ENCODE measurements around the gene CLP1.

CLP1 gene

DNA sequence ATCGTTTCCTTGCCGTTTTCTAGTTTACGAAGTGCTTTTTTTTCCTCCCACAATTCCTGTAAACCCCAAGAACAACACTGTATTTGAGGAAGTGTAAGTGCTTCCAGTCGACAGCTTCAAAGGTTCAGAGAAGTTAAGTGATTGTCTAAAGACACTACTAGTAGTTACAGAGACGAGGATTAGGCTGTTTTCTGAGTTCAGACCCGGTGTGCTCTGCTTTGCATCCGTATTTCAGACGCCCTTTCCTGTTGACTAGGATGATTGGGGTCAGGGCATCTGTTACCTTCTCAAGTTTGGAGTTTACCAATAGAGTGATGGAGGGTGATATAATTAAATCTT is 430 bp downstream of the CLP1 start:
- no peak for DNase-seq (ENCODE audit: low read depth)
- no peak for TF ChIP-seq CTCF (IDR thresholded peaks at IDR 0.05; ENCODE audit: low read depth, low read length, missing control alignments)
- peak overlapping the region; percentile 93 for H3K4me3 ChIP-seq (ENCODE audit: low read depth, low read length)
- in situ Hi-C loops (cut with HindIII; ENCODE audit: low sequenced_read_pairs) = no loop called here

DNA sequence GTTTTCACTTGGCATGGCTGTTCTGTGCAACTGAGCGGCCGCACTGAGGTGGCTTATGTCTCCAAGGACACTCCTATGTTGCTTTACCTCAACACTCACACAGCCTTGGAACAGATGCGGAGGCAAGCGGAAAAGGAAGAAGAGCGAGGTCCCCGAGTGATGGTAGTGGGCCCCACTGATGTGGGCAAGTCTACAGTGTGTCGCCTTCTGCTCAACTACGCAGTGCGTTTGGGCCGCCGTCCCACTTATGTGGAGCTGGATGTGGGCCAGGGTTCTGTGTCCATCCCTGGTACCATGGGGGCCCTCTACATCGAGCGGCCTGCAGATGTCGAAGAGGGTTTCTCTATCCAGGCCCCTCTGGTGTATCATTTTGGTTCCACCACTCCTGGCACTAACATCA is 2.1 kb downstream of the CLP1 start:
- no peak overlapping the region for H3K4me3 ChIP-seq (ENCODE audit: low read depth, low read length)
- DNase-seq (ENCODE audit: low read depth) = no peak
- in situ Hi-C loops (cut with HindIII; ENCODE audit: low sequenced_read_pairs) = no loop called here
- TF ChIP-seq CTCF (IDR thresholded peaks at IDR 0.05; ENCODE audit: low read depth, low read length, missing control alignments) = no peak

GRCh38 chr11:57662893-57663292 is 5.3 kb downstream of the CLP1 start:
- TF ChIP-seq CTCF (IDR thresholded peaks at IDR 0.05; ENCODE audit: low read depth, low read length, missing control alignments) = no peak
- in situ Hi-C loops (cut with HindIII; ENCODE audit: low sequenced_read_pairs) = no loop called here
- no peak for DNase-seq (ENCODE audit: low read depth)
- H3K4me3 ChIP-seq (ENCODE audit: low read depth, low read length) = no peak overlapping the region

GRCh38 chr11:57663975-57664374 is 6.4 kb downstream of the CLP1 start:
- TF ChIP-seq CTCF (IDR thresholded peaks at IDR 0.05; ENCODE audit: low read depth, low read length, missing control alignments) = no peak
- DNase-seq (ENCODE audit: low read depth) = no peak
- no peak overlapping the region for H3K4me3 ChIP-seq (ENCODE audit: low read depth, low read length)
- in situ Hi-C loops (cut with HindIII; ENCODE audit: low sequenced_read_pairs) = no loop called here

- peak overlapping the region; percentile 93 for H3K4me3 ChIP-seq (ENCODE audit: low read depth, low read length)
- peak; percentile 98 for DNase-seq (ENCODE audit: low read depth)
- TF ChIP-seq CTCF (IDR thresholded peaks at IDR 0.05; ENCODE audit: low read depth, low read length, missing control alignments) = no peak
- in situ Hi-C loops (cut with HindIII; ENCODE audit: low sequenced_read_pairs) = loop anchor here (5.0 kb wide), 1 partner anchor 35 kb away; no protein-coding TSS in a partner anchor
Observed at GRCh38 chr11:57667117-57667735, 9.7 kb downstream of the CLP1 start.

DNA sequence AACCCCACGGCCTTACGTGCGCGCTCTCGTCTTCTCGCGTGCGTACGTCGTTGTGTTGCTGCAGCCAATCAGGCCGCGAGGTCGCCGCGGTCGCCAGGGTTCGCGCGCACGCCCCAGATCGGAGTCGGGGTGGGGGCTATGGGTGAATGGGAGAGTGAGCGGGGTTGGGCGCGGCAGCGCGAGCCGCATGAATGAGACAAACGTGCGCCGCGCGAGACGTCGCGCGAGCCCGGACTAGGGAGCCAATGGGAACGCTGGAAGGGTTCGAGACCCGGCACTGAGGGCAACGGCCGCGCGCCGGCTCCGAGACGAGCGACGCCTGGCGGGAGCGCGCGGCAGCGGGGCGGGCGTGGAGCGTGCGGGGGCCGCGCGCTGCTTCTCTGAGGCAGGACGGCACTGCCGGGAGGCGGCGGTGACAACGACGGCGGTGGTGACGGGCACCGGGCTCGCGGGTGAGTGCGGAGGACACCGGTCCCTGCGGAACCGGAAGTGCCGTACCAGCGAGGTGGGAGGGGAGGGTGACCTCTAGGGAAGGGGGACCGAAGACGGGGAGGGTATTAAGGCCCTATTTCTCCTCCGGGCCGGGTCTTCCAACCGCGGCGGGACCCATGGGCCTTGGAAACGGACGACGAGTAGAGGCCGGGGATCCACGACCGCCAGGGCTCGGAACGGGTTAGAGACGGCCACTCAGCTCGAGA is 10.3 kb downstream of the CLP1 start, which contains the start of gene ZDHHC5:
Gene ZDHHC5 (plus strand): TSS at position 379 of the 698 bp plus-strand sequence. CDS start 4,977 bp downstream, outside the sequence.
- peak; percentile 37 for TF ChIP-seq CTCF (IDR thresholded peaks at IDR 0.05; ENCODE audit: low read depth, low read length, missing control alignments)
- peak; percentile 99 for DNase-seq (ENCODE audit: low read depth)
- H3K4me3 ChIP-seq (ENCODE audit: low read depth, low read length) = peak within 1 kb of the TSS; percentile 93
- in situ Hi-C loops (cut with HindIII; ENCODE audit: low sequenced_read_pairs) = loop anchor here (5.0 kb wide), 1 partner anchor 34 kb away; no protein-coding TSS in a partner anchor
